WTC11 (cell line): Measurements from ENCODE around the gene PDE11A. TPM values are rescaled to one million over a fixed set of nuclear protein-coding genes. Genes with fewer than 3 reads are reported as not detected.

Source experiments
- ATAC-seq: fragments of 200-7000 bp; cut with Tn5 transposase; 2 replicates; pipeline ENCODE4 v1.10.0; 2021; ENCODE audit warnings: mild to moderate bottlenecking, moderate library complexity
- CTCF ChIA-PET: fragments of 300-600 bp; sonication (Branson Sonifier 250); formaldehyde crosslinking; loops from one replicate; lab custom pipeline; 2021; ENCODE audit warnings: antibody characterized with exemption; lab: Charles Lee
- POLR2A ChIA-PET: fragments of 350-600 bp; sonication (Branson Sonifier 250); formaldehyde crosslinking; loops from one replicate; lab custom pipeline; 2021; ENCODE audit warnings: antibody characterized with exemption; lab: Charles Lee
- DNase-seq: peaks from one replicate; pipeline ENCODE4 v3.0.0; 2021; ENCODE audit warnings: low spot score
- H3K27ac Mint-ChIP-seq: 2 replicates; pipeline ENCODE4 v1.8.0; 2021; ENCODE audit warnings: mixed read lengths
- H3K27me3 Mint-ChIP-seq: 2 replicates; pipeline ENCODE4 v1.8.0; 2021; ENCODE audit warnings: low read depth, mild to moderate bottlenecking, moderate library complexity, mixed read lengths
- H3K36me3 Mint-ChIP-seq: 2 replicates; pipeline ENCODE4 v1.8.0; 2021; ENCODE audit warnings: mixed read lengths
- H3K4me1 Mint-ChIP-seq: 2 replicates; pipeline ENCODE4 v1.8.0; 2022; ENCODE audit warnings: mixed read lengths
- H3K4me3 Mint-ChIP-seq: 2 replicates; pipeline ENCODE4 v1.8.0; 2021; ENCODE audit warnings: mild to moderate bottlenecking, moderate library complexity, mixed read lengths
- H3K9me3 Mint-ChIP-seq: 2 replicates; pipeline ENCODE4 v1.8.0; 2021; ENCODE audit warnings: mixed read lengths
- ATF1 ChIP-seq: sonication (generic); formaldehyde crosslinking; IDR thresholded peaks from 2 replicates; pipeline ENCODE4 v1.8.1; 2023; ENCODE audit warnings: mild to moderate bottlenecking, moderate library complexity, missing genetic modification reagents
- ATF2 ChIP-seq: sonication (generic); formaldehyde crosslinking; IDR thresholded peaks from 2 replicates; pipeline ENCODE4 v1.8.1; 2022; ENCODE audit warnings: low read depth, missing genetic modification reagents, borderline replicate concordance
- CBFB ChIP-seq: sonication (generic); formaldehyde crosslinking; IDR thresholded peaks from 2 replicates; pipeline ENCODE4 v1.8.1; 2022; ENCODE audit warnings: mild to moderate bottlenecking, low read depth, missing genetic modification reagents
- CDX4 ChIP-seq: fragments of 250-450 bp; sonication (Bioruptor Pico); IDR thresholded peaks from 2 replicates; pipeline ENCODE4 v1.9.0; 2021; ENCODE audit warnings: moderate library complexity, mild to moderate bottlenecking, inconsistent platforms, borderline replicate concordance
- ERG ChIP-seq: fragments of 250-450 bp; sonication (Bioruptor Pico); IDR thresholded peaks from 2 replicates; pipeline ENCODE4 v1.8.0; 2021; ENCODE audit warnings: mild to moderate bottlenecking
- ESRRA ChIP-seq: sonication (generic); formaldehyde crosslinking; IDR thresholded peaks from 2 replicates; pipeline ENCODE4 v1.8.1; 2022; ENCODE audit warnings: mild to moderate bottlenecking, missing genetic modification reagents, borderline replicate concordance
- FOXP4 ChIP-seq: sonication (generic); formaldehyde crosslinking; IDR thresholded peaks from 2 replicates; pipeline ENCODE4 v1.8.0; 2022; ENCODE audit warnings: mild to moderate bottlenecking, missing genetic modification reagents
- PRRX2 ChIP-seq: fragments of 250-450 bp; sonication (Bioruptor Pico); IDR thresholded peaks from 2 replicates; pipeline ENCODE4 v1.8.0; 2021; ENCODE audit warnings: mild to moderate bottlenecking
- SMAD4 ChIP-seq: sonication (generic); formaldehyde crosslinking; IDR thresholded peaks from 2 replicates; pipeline ENCODE4 v1.8.0; 2022; ENCODE audit warnings: mild to moderate bottlenecking, missing genetic modification reagents
- ZBTB21 ChIP-seq: sonication (generic); formaldehyde crosslinking; IDR thresholded peaks from 2 replicates; pipeline ENCODE4 v1.8.1; 2023; ENCODE audit warnings: mild to moderate bottlenecking, missing genetic modification reagents, borderline replicate concordance
- ZNF121 ChIP-seq: sonication (generic); formaldehyde crosslinking; IDR thresholded peaks from 2 replicates; pipeline ENCODE4 v1.8.0; 2023; ENCODE audit warnings: missing genetic modification reagents
- ZNF281 ChIP-seq: sonication (generic); formaldehyde crosslinking; IDR thresholded peaks from 2 replicates; pipeline ENCODE4 v1.8.0; 2023; ENCODE audit warnings: mild to moderate bottlenecking, missing genetic modification reagents
- total RNA-seq: library from RNA; stranded (reverse); gene quantifications from 3 replicates; pipeline ENCODE4 v1.2.3, GENCODE V29; 2021
- TF ChIP-seq, protein P1 (sequence below): fragments of 200-600 bp; IDR thresholded peaks from 2 replicates; pipeline ENCODE4 v1.8.0; 2022; ENCODE audit warnings: antibody characterized with exemption
- TF ChIP-seq, protein P2 (sequence below): sonication (generic); formaldehyde crosslinking; IDR thresholded peaks from 2 replicates; pipeline ENCODE4 v1.8.1; 2023; ENCODE audit warnings: mild to moderate bottlenecking, missing genetic modification reagents
- TF ChIP-seq, protein P3 (sequence below): sonication (generic); formaldehyde crosslinking; IDR thresholded peaks from 2 replicates; pipeline ENCODE4 v1.8.0; 2022; ENCODE audit warnings: mild to moderate bottlenecking, missing genetic modification reagents
- TF ChIP-seq, protein P4 (sequence below): sonication (generic); formaldehyde crosslinking; IDR thresholded peaks from 2 replicates; pipeline ENCODE4 v1.8.1; 2023; ENCODE audit warnings: mild to moderate bottlenecking, missing genetic modification reagents, moderate library complexity

The PDE11A gene
- total RNA-seq, 1 experiment from 2014 or later: 0.13 TPM

DNA sequence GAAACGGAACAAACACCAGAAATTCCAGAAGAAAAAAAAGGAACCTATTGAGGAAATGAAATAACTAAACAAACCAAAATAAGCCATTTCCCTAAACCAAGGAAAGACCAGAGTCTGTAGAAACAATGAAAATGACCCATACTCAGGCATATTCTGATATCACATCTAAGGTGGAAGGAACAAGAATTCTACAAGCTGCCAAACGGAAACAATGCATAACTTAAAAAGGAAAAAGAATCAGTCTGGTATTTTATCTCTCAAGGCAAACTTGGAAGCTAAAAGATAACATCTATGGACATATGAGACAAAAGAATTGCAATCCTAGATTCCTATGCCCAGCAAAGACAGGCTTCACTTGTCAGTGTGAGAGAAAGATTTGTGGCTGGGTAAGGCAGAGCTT is 326.2 kb downstream of the PDE11A start:
- no peak overlapping the region for H3K4me3 Mint-ChIP-seq
- CTCF ChIA-PET: interaction anchor here (0.7 to 1.1 kb wide), 2 partner anchors 26 to 257 kb away, joined by 4 to 9 read pairs; no protein-coding TSS in a partner anchor
- no peaks in the 10 kb centered on the region for H3K36me3 Mint-ChIP-seq
- peaks cover 4% of the 10 kb centered on the region; the same call in 1 of the 2 replicates for H3K4me1 Mint-ChIP-seq
- DNase-seq (no peak), ATAC-seq (no peak)
- no peaks in the 10 kb centered on the region for H3K9me3 Mint-ChIP-seq
- no peak for TF ChIP-seq PRRX2 (CRISPR knock-in tag)
- TF ChIP-seq CBFB: no peak
- no peak for TF ChIP-seq ZNF121 (CRISPR knock-in tag)
- TF ChIP-seq, protein P1, sequence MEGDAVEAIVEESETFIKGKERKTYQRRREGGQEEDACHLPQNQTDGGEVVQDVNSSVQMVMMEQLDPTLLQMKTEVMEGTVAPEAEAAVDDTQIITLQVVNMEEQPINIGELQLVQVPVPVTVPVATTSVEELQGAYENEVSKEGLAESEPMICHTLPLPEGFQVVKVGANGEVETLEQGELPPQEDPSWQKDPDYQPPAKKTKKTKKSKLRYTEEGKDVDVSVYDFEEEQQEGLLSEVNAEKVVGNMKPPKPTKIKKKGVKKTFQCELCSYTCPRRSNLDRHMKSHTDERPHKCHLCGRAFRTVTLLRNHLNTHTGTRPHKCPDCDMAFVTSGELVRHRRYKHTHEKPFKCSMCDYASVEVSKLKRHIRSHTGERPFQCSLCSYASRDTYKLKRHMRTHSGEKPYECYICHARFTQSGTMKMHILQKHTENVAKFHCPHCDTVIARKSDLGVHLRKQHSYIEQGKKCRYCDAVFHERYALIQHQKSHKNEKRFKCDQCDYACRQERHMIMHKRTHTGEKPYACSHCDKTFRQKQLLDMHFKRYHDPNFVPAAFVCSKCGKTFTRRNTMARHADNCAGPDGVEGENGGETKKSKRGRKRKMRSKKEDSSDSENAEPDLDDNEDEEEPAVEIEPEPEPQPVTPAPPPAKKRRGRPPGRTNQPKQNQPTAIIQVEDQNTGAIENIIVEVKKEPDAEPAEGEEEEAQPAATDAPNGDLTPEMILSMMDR: no peak
- TF ChIP-seq, protein P2, sequence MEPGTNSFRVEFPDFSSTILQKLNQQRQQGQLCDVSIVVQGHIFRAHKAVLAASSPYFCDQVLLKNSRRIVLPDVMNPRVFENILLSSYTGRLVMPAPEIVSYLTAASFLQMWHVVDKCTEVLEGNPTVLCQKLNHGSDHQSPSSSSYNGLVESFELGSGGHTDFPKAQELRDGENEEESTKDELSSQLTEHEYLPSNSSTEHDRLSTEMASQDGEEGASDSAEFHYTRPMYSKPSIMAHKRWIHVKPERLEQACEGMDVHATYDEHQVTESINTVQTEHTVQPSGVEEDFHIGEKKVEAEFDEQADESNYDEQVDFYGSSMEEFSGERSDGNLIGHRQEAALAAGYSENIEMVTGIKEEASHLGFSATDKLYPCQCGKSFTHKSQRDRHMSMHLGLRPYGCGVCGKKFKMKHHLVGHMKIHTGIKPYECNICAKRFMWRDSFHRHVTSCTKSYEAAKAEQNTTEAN (CRISPR knock-in tag): no peak
- TF ChIP-seq ERG (CRISPR knock-in tag): no peak
- TF ChIP-seq FOXP4 (CRISPR knock-in tag): no peak
- TF ChIP-seq, protein P3, sequence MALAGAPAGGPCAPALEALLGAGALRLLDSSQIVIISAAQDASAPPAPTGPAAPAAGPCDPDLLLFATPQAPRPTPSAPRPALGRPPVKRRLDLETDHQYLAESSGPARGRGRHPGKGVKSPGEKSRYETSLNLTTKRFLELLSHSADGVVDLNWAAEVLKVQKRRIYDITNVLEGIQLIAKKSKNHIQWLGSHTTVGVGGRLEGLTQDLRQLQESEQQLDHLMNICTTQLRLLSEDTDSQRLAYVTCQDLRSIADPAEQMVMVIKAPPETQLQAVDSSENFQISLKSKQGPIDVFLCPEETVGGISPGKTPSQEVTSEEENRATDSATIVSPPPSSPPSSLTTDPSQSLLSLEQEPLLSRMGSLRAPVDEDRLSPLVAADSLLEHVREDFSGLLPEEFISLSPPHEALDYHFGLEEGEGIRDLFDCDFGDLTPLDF: no peak
- no peak for TF ChIP-seq ATF1 (CRISPR knock-in tag)
- TF ChIP-seq ATF2 (CRISPR knock-in tag): no peak
- no peak for TF ChIP-seq ZNF281 (CRISPR knock-in tag)
- TF ChIP-seq, protein P4, sequence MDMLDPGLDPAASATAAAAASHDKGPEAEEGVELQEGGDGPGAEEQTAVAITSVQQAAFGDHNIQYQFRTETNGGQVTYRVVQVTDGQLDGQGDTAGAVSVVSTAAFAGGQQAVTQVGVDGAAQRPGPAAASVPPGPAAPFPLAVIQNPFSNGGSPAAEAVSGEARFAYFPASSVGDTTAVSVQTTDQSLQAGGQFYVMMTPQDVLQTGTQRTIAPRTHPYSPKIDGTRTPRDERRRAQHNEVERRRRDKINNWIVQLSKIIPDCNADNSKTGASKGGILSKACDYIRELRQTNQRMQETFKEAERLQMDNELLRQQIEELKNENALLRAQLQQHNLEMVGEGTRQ (CRISPR knock-in tag): no peak
- TF ChIP-seq ESRRA (CRISPR knock-in tag): no peak
- no peak for TF ChIP-seq ZBTB21 (CRISPR knock-in tag)
- TF ChIP-seq SMAD4: no peak
- TF ChIP-seq CDX4 (CRISPR knock-in tag): no peak
- POLR2A ChIA-PET: no interaction called here
- no peak overlapping the region for H3K27ac Mint-ChIP-seq
- H3K27me3 Mint-ChIP-seq: peaks cover 91% of the 10 kb centered on the region
